GM19455 (cell line): ENCODE data around the gene DCHS2.

Experiments used
- ATAC-seq: cut with Tn5 transposase; IDR thresholded peaks from one replicate; pipeline ENCODE4 v1.9.1; 2021; ENCODE audit not compliant: unreplicated experiment

DCHS2 gene

DNA sequence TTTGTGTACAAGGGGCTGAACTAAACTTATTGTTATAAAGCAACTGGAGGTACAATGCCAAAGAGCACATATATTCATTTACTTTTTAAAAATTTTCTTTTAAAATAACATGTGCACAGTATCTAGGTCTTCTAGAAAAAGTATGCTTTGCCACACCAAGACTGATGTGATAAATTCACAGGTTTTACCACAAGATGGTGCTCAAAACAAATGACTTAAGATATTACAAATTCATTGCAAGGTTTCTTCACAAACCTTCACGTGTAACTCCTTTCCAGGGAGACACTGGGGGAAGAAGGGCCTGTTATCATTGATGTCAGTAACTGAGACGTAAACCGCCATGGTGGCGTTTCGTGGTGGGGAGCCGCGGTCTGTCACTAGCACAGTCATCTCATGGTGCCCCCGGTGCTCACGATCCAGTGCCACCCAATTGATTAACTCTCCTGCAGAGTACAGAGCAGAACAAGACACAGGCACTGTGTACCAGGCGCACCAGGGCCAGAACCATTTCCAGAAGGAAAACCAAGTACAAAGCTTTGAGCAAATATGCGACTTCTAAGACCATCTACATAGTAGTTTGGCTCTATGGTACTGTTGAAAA, 162.2 kb downstream of the DCHS2 start:
- ATAC-seq = no peak

DNA sequence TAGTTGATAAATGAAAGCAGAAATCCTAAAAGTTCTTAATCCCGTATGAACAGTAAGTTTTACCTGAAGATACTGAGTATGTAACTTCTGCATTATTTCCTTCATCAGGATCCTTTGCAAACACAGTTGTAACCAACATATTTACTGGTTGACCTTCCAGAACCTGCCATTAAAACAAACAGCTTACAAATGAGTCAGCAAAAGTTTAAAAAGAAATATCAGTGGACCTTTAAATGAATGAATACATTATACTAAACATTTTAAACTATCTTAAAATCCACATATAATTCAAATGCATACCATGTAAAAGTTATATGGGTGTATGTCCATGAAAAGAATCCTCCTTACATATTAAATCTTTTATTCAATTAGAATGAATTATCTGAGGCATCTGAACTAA, 163.6 kb downstream of the DCHS2 start:
- no peak for ATAC-seq

DNA sequence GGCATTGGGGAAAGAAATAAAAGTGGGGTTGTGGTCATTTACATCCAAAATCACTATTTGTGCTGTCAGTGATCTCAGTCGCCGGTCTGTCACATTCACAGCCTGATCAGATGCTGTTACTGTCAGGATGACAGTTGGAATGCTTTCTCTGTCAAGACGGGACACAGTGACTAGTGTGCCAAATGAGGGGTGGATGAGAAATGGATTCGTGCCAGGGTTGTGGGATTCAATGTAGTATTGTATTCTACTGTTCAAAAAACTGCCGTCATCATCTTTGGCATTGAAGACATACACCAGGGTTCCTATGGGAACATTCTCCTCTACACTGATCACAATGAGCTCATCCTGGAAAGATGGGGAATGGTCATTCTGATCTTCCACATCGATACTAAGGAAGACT, 171.1 kb downstream of the DCHS2 start:
- no peak for ATAC-seq

DNA sequence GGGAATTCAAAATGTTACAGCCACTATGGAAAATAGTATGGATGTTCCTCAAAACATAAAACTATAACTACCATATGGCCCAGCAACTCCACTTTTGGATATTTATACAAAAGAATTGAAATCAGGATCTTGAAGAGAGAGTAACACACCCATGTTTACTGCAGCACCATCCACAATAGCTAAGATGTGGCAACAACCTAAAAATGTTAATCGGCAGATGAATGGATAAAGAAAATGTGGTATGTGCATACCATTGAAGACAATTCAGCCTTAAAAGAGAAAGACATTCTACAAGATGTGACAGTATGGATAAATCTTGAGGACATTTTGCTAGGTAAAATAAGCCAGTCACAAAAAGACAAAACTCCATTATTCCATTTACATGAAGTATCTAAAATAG, 171.9 kb downstream of the DCHS2 start:
- ATAC-seq = no peak

DNA sequence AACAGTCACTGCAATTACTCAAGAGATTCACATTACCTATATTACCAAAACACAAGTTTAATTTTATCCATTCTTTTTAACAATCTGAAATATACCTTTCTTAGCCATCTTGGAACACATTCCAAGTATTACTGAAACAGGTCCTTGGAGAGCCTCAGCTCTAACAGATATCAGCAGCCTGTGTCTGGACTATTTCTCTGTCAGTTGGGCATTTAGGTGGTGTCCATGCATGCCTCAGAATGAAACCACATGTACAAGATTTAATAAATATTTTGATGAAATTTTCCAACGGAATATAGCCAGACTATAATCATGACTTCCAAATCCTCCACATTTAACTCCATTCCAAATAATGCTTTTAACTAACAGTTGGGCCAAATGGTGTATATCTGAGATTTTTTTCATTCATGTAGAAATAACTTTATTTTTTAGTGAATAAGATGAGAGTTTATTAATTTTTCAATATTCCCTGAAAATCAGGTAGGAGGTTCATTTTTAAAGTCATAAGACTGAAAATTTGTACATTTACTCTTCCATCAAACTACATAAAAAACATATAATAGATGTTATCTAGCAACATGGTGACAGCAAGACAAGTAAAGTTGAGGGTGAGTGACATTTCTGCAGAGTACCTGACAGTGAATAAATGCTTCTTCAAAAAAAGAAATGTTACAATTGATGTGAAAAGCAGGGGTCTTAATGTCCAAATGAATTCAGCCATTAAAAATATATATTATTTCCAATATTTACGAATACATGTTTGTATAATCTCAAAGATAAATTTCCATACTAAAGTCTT, 174.2 kb downstream of the DCHS2 start:
- no peak for ATAC-seq

DNA sequence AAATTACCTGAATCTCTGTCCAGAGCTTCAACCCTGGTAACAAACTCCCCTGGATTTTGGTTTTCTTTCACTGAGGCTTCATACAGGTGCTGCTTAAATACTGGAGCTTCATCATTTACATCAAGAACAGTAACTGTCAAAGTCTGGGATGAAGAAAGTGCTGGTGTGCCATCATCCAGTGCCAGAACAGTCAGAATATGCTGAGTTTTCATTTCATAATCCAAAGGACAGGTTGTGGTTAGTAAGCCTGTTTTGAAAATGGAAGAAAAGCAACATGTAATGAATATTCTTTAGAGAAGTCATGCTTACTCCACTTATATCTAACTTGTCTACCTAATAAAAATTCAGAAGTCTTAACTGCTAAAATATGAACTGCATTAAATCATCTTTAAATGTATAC, 175.9 kb downstream of the DCHS2 start:
- ATAC-seq = no peak

DNA sequence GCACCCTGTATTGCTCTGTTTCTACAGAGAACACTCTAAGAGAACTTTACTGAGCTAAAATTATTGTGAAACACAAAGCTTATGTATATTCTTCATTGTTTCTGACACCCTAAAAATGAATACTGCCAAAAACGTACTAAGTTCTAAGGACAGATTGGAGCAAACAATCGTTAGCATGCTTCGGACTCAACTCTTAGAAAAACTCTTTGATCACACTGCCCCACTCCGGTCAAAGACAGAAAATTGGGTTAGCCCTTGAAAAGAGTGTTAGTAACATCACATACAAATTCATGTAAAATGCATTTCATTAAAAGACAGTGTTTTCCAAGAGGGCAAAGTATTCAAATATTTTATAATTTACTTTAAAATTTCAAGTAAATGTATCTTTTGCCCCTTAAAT, 177.4 kb downstream of the DCHS2 start:
- ATAC-seq = no peak

DNA sequence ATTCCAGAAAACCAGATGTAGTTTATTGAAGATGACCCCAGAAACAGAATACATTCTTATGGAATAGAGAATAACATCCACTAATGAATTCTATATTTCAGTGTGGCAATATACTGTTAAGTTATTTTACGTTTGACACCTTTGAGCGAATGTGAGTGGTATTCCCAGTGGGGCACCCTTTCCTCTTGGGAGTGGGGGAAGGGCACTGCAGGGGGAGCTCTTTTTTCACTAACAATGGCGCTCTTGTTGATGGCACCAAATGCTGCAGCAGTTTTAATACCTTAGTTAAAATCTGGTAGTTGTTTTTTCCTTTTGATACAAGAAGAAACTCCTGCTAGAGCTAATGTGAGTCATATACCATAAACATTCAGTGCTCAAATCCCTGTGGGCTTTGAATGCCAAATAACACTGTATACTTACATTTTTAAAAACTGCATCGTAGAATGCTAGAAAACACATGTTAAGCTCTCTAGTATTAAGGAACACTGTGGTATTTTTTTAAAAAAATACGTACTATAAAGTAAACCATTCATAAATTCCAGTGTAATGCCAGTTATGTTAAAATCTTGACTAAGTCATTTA, 178.5 kb downstream of the DCHS2 start:
- no peak for ATAC-seq

DNA sequence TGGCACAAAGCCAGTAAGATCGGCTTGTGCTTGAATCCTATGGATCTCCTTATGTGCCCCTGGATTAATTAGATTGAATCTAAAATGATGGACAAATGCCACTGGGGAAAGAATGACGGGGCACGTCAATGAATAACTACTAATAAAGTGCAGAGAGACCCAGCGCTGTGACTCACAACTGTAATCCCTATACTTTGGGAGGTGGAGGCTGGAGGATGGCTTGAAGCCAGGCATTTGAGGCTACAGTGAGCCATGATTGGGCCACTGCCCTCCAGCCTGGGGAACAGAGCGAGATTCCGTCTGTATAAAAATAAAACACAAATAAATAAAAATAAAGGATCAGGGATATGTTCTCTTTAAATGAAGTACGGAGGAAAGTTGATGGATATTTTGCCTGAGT, 179.4 kb downstream of the DCHS2 start:
- ATAC-seq = no peak

DNA sequence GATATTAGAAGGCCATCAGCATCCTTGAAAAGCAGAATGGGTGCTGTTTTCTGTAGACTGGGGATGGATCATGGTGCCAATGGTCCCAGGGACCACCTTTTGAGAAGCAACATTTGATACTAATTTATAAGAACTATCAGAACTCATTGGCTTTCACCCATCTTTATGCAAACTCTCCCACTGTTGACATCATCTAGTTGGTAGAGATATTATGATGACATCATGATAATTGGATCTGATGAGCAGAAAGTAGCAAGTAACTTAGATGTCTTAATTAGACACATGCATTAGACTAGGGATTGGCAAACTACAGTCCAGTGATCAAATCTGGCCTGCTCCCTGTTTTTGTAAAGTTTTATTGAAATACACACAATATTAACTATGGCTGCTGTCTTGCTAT, 181.0 kb downstream of the DCHS2 start:
- no peak for ATAC-seq

DNA sequence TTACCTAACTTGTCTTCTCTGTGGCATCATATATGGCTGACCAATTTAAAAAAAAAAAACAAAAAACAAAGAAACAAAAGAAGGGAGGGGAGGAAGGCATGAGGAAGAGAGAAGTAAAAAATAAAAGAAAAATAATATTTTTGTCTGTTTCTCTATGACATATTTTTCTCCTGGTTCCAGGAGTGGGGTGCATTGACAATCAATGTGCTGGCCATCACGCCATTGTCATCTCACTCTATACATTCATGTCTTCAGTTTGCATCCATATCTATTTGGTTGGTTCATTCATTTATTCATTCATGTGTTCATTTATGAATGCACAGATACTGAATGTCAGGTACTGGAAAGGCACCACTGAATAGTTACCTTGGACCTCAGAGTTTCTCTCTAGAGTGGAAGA, 183.4 kb downstream of the DCHS2 start:
- no peak for ATAC-seq

DNA sequence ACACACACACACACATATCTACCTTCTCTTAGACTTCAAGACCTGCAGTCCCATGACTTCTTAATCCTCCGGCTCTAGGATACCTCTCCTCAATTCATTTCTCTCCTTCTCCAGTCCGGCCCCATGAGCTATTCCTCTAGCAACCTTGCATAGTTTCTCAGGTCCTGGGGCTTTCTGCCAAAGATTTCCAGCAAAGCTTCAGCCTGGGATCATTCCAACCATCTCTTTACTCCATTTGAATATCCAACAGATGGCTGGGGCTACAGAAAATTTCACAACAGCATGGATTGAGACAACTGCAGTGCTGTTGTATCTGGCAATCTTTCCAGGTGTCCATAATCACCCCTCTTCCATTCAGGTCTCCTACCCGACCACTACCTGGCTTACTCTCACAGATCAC, 184.1 kb downstream of the DCHS2 start:
- ATAC-seq = no peak

DNA sequence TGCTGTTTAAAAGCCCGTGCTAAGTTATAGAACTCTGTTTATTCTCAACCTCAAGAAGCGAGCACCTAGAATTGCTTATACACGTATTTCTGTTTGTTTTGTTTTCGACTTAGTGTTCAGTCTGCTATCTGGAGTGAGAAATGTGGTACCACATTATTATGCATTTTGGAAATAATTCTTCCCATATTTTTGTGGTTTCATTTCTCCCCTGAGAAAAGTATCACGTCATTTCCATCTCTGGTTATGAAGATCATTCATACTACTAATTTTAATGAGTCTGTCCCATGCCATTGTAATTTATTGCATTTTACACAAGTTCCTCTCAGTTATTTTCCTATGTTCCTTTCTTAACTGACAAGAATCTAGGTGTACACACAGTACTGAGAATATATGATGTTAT, 186.0 kb downstream of the DCHS2 start:
- ATAC-seq = no peak

DNA sequence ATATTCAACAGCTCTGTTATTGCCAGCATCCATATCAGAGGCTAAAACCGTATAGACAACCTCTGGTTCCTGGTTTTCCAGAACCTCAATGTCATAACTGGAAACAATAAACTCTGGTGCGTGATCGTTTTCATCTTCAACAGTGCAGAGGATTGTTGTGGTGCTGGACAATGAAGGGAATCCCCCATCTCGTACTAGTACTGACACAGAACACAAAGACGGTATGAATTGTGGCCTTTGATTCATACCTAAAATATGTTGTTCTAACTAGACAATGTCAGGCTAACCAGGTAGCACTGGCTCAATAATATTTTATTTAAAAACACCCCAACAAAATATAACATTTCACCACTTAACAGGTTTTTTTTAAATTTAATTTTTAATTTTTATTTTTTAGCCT, 186.9 kb downstream of the DCHS2 start:
- no peak for ATAC-seq

DNA sequence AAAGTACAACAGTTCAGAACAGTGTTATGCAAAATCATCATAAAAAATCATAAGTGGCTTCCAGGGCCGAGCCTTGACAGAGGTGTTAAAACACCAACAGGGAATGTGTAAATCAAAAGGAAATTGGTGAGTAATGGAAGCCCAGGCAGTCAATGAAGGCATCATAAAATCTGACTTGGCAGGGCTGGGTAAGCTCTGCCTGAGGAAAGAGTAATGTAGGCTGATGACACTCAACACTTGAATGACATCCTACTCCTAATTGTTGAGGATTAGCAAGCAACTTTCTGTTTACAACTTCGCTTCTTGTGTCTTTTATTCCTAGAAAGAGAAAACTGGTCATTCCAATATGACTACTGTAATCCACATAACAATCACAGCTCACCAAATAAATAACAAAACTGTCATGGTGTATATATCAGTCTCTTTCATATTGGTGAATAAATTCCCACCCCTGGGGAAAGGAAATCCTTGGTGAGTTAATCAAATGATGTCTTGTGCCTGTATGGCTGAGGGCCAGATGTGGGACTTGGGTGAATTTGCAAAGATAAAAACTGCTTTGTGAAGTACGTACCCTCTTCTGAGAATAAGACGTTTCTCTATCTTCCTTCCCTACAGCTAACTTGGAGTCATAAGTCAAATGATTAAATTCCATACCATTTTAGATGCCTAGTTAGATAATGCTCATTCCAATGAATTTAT, 196.8 kb downstream of the DCHS2 start:
- ATAC-seq = no peak

DNA sequence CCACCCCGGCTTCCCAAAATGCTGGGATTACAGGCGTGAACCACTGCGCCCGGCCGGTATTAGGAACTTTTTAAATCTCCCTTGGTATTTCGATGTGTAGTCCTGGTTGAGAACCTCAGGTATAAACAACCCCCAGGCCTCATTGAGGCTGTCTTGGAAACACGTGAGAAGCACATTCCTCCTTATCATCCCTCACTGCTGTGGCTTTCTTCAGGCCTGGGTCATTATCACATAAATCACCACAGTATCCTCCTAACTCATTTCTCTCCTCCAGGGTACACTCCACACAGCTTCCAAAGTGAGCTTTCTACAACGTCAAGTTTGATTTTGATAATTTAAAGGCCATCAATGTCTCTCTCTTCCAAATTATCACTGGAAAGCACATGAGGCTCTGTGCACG, 198.2 kb downstream of the DCHS2 start:
- ATAC-seq = no peak

DNA sequence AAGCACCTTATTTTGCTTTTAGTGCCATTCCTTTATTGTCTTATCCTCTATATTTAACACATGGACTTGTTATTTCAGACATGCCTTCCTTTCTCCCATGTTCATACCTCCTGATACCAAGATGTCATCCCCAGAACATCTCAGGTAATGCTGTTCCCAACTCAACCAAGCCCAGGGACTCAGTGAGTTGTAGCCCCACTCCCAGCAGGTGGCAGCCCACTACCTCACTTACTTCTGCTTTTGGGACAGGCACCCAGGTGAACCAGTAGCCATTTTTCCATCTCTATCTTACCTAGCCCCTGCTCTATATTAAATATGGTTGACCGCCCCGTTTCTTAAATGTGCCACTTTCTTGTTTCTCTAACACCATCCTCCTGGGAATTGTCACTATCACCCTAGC, 199.0 kb downstream of the DCHS2 start:
- ATAC-seq = no peak

DNA sequence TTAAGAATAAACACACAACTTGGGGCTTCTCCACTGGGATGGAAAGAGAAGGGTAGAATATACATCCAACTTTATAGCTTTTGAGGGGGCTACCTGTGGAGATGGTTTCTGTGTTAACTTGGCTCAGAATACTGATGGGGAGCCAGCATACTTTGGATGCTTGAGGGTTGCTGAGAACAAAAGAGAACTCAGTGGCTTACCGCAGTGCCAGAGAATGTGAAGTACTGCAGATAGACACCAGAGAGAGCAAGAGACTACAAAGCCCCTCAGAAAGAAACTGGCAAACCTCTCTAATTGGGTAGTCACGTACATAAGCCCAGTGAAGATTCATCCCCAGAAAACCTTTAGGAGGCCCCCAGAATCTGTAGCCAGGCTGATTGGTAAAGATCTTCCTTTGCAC, 214.4 kb downstream of the DCHS2 start:
- no peak for ATAC-seq

DNA sequence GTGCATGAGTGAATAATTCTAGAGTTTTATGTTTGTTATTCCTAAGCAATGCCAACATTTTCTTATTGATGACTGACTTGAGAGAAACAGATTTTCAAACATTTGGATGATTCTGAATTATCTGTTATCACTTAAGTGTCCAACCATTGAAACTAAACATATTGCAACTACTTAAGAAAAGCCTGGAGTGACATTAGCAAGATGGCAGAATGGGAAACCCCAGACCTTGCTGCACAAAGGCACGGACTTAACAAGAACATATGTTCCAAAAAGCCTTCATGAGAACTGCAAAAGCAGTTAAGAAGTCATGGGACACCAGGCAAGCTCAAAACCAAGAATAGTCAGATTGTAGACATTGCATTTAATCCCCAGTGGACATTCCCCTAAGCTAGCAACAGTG, 215.1 kb downstream of the DCHS2 start:
- ATAC-seq = no peak

DNA sequence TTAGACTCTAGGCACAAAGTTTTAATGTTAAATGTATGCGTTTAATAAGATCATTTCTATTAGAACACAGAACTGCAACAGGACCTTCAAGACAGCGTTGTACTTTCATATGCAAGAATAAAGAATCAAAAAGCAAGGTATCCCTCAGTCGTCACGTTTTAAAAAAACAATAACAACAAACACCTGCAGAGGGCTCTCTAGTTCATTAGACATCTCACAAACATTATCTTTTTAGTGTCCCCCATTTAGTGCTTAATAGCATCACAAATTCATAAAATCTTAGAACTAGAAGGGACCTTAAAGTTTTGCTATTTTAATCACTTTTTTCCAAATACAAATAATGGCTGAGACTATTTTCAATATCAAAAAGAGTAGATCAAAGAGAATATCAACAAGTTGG, 236.6 kb downstream of the DCHS2 start:
- ATAC-seq = no peak

DNA sequence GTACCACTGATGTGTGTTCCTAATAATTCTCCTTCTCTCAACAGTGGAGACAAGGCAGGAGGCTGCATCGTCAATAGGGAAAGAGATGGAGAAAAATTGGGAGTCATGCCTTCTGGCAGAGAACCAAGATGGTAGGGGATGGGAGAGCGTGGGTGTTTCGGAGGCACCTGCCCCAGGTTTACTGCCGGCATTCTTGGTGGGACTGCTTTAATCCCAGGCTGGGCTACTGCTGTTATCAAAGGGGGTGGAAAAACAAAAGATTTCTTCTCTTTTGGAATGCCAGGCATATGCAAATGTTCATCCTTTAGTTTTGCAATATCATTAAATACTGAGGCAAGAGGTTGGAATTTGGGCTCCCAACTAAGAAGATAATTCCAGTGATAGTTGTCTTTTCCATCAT, 257.0 kb downstream of the DCHS2 start:
- ATAC-seq = no peak
